GM23338 (cell line): ENCODE data around the gene KLC4. TPM values are rescaled to one million over a fixed set of nuclear protein-coding genes. Genes with fewer than 3 reads are reported as not detected.
A peak's percentile ranks its signal among the peaks of the same experiment; 100 is the strongest.

Source experiments
- ATAC-seq: fragments of 200-7000 bp; cut with Tn5 transposase; 3 replicates; pipeline ENCODE4 v1.9.1; 2020
- DNase-seq: peaks from one replicate; pipeline ENCODE4 v3.0.0-alpha.2; 2015; ENCODE audit warnings: low spot score
- H2AFZ ChIP-seq: fragments of 200-600 bp; sonication (generic); 2 replicates; pipeline ENCODE4 v1.8.0; 2016; ENCODE audit warnings: antibody characterized with exemption, mild to moderate bottlenecking, moderate library complexity
- H3F3A ChIP-seq: fragments of 200-600 bp; sonication (generic); replicated peaks from 2 replicates; pipeline ENCODE4 v1.8.0; 2017; ENCODE audit warnings: antibody characterized with exemption, mixed run types, low read depth
- H3K27ac ChIP-seq: fragments of 200-600 bp; sonication (generic); 2 replicates; pipeline ENCODE4 v1.6.1; 2016; ENCODE audit warnings: low read depth
- H3K27me3 ChIP-seq: fragments of 200-600 bp; sonication (generic); 2 replicates; pipeline ENCODE4 v1.8.0; 2016; ENCODE audit warnings: mild to moderate bottlenecking, mixed run types, moderate library complexity; ENCODE audit not compliant: insufficient read depth
- H3K36me3 ChIP-seq: fragments of 200-600 bp; sonication (generic); 2 replicates; pipeline ENCODE4 v1.8.0; 2016; ENCODE audit warnings: mild to moderate bottlenecking; ENCODE audit not compliant: insufficient read depth
- H3K4me1 ChIP-seq: fragments of 200-600 bp; sonication (generic); 2 replicates; pipeline ENCODE4 v1.8.0; 2016; ENCODE audit warnings: mild to moderate bottlenecking, moderate library complexity; ENCODE audit not compliant: insufficient read depth
- H3K4me2 ChIP-seq: fragments of 200-600 bp; sonication (generic); 2 replicates; pipeline ENCODE4 v1.7.1; 2017; ENCODE audit warnings: mixed run types
- H3K4me3 ChIP-seq: fragments of 200-600 bp; sonication (generic); 2 replicates; pipeline ENCODE4 v1.6.1; 2016; ENCODE audit warnings: mixed run types
- H3K79me2 ChIP-seq: fragments of 200-600 bp; sonication (generic); replicated peaks from 2 replicates; pipeline ENCODE4 v1.8.0; 2017; ENCODE audit warnings: mild to moderate bottlenecking; ENCODE audit not compliant: insufficient read depth
- H3K9me2 ChIP-seq: fragments of 200-600 bp; sonication (generic); 2 replicates; pipeline ENCODE4 v1.8.0; 2017; ENCODE audit not compliant: insufficient read depth
- H4K20me1 ChIP-seq: fragments of 200-600 bp; sonication (generic); replicated peaks from 2 replicates; pipeline ENCODE4 v1.8.0; 2017; ENCODE audit warnings: mild to moderate bottlenecking; ENCODE audit not compliant: insufficient read depth
- H3K27ac Mint-ChIP-seq: 2 replicates; pipeline ENCODE4 v1.8.0; 2020; ENCODE audit warnings: inconsistent platforms, mild to moderate bottlenecking, moderate library complexity, mixed read lengths
- H3K27me3 Mint-ChIP-seq: 3 replicates; pipeline ENCODE4 v1.8.0; 2022; ENCODE audit warnings: low read depth, mild to moderate bottlenecking, moderate library complexity, mixed read lengths, inconsistent platforms; ENCODE audit not compliant: insufficient read depth, poor library complexity
- H3K36me3 Mint-ChIP-seq: 3 replicates; pipeline ENCODE4 v1.8.0; 2021; ENCODE audit warnings: low read depth, mild to moderate bottlenecking, inconsistent platforms, moderate library complexity, mixed read lengths
- H3K4me1 Mint-ChIP-seq: 3 replicates; pipeline ENCODE4 v1.8.0; 2020; ENCODE audit warnings: mild to moderate bottlenecking, inconsistent platforms, mixed read lengths
- H3K4me3 Mint-ChIP-seq: 3 replicates; pipeline ENCODE4 v1.8.0; 2021; ENCODE audit warnings: moderate library complexity, mild to moderate bottlenecking, inconsistent platforms, mixed read lengths
- H3K9me3 Mint-ChIP-seq: 3 replicates; pipeline ENCODE4 v1.8.0; 2020; ENCODE audit warnings: moderate library complexity, mild to moderate bottlenecking, inconsistent platforms, mixed read lengths
- EZH2phosphoT487 ChIP-seq: fragments of 200-600 bp; sonication (generic); IDR thresholded peaks from one replicate; pipeline ENCODE4 v1.8.1; 2018; ENCODE audit warnings: antibody characterized with exemption; ENCODE audit not compliant: unreplicated experiment
- POLR2AphosphoS5 ChIP-seq: IDR thresholded peaks from 2 replicates; pipeline ENCODE4 v1.6.1; 2016; ENCODE audit warnings: antibody characterized with exemption, low read depth
- STAT1 ChIP-seq: IDR thresholded peaks from one replicate; pipeline ENCODE4 v1.6.1; 2016; ENCODE audit warnings: antibody characterized with exemption; ENCODE audit not compliant: unreplicated experiment
- polyA plus RNA-seq: library from polyadenylated mRNA; unstranded; fragments of >200 nt; fragmentation: Nextera tagmentation; extraction: Ambion mirVana; gene quantifications from 2 replicates; pipeline ENCODE4 v1.2.1, GENCODE V29; 2016
- total RNA-seq: library from RNA; depleted of rRNA; stranded (reverse); fragments of >200 nt; shearing (Covaris generic); gene quantifications from 2 replicates; pipeline ENCODE4 v1.2.3, GENCODE V29; 2014
- TF ChIP-seq, protein P1 (sequence below): IDR thresholded peaks from one replicate; pipeline ENCODE4 v1.6.1; 2018; ENCODE audit warnings: antibody characterized with exemption; ENCODE audit not compliant: unreplicated experiment

KLC4 gene
- total and polyA plus RNA-seq, 2 experiments from 2014 or later = 14.9 to 17.4 TPM

DNA sequence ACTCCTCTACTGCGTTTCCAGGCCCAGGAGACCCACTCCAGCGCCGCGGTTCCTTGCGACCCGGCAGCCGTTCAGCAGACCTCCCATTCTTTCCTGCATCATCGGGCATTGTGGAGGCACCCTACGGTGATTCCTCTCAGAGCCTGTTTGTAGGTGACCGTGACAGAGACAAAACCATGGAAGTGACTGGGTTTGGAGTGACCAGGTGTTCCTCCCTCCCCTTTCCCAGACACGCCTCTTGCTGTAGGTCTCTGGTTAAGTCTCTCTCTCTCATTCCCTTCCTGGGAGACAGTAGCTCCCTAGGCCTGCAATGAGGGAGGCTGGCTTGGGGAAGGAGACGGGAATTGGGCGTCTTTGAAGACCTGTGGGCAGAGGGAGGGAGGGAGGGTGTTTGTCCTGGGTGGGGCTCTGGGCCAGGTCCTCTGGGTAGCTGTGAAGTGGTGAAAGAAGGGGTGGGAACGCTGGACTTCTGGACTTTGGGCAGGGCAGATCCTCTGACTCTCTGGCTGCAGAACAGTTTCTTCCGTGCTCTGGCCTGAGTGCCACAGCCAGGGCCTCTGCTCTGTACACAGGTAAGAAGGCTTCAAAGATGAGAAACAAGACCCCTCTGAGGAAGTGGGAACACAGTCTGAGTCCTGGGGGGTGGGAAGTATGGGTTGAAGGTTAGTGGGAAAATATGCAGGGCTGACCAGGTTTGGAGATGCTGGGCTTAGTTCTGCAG is 763 bp downstream of the KLC4 start (continued):
- TF ChIP-seq, protein P1, sequence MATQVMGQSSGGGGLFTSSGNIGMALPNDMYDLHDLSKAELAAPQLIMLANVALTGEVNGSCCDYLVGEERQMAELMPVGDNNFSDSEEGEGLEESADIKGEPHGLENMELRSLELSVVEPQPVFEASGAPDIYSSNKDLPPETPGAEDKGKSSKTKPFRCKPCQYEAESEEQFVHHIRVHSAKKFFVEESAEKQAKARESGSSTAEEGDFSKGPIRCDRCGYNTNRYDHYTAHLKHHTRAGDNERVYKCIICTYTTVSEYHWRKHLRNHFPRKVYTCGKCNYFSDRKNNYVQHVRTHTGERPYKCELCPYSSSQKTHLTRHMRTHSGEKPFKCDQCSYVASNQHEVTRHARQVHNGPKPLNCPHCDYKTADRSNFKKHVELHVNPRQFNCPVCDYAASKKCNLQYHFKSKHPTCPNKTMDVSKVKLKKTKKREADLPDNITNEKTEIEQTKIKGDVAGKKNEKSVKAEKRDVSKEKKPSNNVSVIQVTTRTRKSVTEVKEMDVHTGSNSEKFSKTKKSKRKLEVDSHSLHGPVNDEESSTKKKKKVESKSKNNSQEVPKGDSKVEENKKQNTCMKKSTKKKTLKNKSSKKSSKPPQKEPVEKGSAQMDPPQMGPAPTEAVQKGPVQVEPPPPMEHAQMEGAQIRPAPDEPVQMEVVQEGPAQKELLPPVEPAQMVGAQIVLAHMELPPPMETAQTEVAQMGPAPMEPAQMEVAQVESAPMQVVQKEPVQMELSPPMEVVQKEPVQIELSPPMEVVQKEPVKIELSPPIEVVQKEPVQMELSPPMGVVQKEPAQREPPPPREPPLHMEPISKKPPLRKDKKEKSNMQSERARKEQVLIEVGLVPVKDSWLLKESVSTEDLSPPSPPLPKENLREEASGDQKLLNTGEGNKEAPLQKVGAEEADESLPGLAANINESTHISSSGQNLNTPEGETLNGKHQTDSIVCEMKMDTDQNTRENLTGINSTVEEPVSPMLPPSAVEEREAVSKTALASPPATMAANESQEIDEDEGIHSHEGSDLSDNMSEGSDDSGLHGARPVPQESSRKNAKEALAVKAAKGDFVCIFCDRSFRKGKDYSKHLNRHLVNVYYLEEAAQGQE = no peak
- TF ChIP-seq POLR2AphosphoS5 = no peak

DNA sequence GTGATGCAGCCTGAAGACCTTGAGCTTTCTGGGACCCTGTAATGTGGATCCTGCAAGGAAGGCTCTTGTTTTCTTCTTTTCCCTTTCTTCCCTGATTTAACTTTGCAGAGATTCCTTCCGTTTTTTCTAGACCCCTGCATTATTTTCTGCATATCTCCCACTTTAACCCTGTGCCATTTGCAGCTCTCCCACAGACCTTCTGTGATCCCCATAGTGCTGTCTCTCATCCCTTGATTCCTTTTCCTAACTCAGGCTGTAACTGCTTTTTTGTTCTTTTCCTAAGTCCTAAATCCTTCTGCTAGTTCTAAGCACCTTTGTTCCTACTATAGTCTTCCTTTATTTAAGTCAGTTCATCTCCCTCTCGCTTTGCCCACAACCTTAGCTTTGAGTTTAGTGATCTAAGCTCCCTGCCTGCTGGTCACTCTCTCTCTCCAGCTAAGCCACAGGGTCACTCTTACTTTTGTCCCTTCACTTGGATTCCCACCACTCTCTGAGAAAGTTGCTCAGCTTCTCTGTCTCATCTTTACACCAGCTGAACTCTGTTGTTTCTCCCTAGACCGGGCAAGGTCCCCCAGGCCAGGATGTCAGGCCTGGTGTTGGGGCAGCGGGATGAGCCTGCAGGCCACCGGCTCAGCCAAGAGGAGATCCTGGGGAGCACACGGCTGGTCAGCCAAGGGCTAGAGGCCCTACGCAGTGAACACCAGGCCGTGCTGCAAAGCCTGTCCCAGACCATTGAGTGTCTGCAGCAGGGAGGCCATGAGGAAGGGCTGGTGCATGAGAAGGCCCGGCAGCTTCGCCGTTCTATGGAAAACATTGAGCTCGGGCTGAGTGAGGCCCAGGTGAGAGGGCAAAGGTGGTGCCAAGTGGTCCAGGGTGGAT is 1.6 kb downstream of the KLC4 start:
- Histone ChIP-seq H3K4me3 (peak overlapping the region; percentile 100; the same call in 1 of the 2 replicates), H3K9me2 (no peaks in the 10 kb centered on the region), H2AFZ (no peak overlapping the region), H3K79me2 (peaks cover 28% of the 10 kb centered on the region), H3F3A (peaks cover 8% of the 10 kb centered on the region), H3K27ac (no peak overlapping the region), H3K4me1 (peaks cover 9% of the 10 kb centered on the region), H3K4me2 (peak overlapping the region; percentile 90), H3K27me3 (no peaks in the 10 kb centered on the region), H3K36me3 (peaks cover 5% of the 10 kb centered on the region; the same call in 1 of the 2 replicates), H4K20me1 (no peaks in the 10 kb centered on the region)
- DNase-seq (no peak), ATAC-seq (no peak)
- peaks cover 20% of the 10 kb centered on the region for H3K4me1 Mint-ChIP-seq
- no peak for TF ChIP-seq STAT1
- no peaks in the 10 kb centered on the region; the same call in 2 of the 3 replicates for H3K9me3 Mint-ChIP-seq
- H3K36me3 Mint-ChIP-seq = peaks cover 15% of the 10 kb centered on the region
- peaks cover 14% of the 10 kb centered on the region for H3K27me3 Mint-ChIP-seq
- H3K4me3 Mint-ChIP-seq = peak overlapping the region; percentile 97
- peak overlapping the region; percentile 1; the same call in 1 of the 2 replicates for H3K27ac Mint-ChIP-seq

DNA sequence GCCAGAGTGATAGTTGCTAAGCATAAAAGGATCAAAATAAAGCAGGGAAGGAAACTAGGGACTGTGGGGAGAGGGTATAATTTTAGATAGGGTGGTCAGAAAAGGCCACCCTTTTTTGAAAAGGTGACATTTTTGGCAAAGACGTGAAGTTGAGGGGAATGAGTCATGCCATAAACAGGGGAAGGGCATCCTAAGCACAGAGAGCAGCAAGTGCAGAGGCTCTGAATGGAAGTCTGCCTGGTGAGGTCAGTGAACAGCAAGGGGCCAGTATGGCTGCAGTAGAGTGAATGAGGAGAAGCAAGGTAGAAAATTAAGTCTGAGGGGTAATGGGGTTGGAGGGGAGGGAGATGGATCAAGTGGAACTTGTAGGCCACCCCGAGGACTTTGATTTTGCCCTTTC is 2.4 kb downstream of the KLC4 start:
- Histone ChIP-seq H2AFZ (no peak overlapping the region), H3K4me2 (no peak overlapping the region), H3K79me2 (peaks cover 26% of the 10 kb centered on the region), H3F3A (peaks cover 8% of the 10 kb centered on the region), H4K20me1 (no peaks in the 10 kb centered on the region), H3K27me3 (no peaks in the 10 kb centered on the region), H3K9me2 (no peaks in the 10 kb centered on the region), H3K27ac (no peak overlapping the region), H3K36me3 (peaks cover 5% of the 10 kb centered on the region; the same call in 1 of the 2 replicates), H3K4me3 (no peak overlapping the region), H3K4me1 (peaks cover 9% of the 10 kb centered on the region)
- DNase-seq (no peak), ATAC-seq (no peak)
- H3K27me3 Mint-ChIP-seq = peaks cover 14% of the 10 kb centered on the region
- no peaks in the 10 kb centered on the region; the same call in 2 of the 3 replicates for H3K9me3 Mint-ChIP-seq
- H3K36me3 Mint-ChIP-seq = peaks cover 10% of the 10 kb centered on the region
- peaks cover 20% of the 10 kb centered on the region for H3K4me1 Mint-ChIP-seq
- no peak overlapping the region for H3K27ac Mint-ChIP-seq
- peak overlapping the region; percentile 28; the same call in 1 of the 3 replicates for H3K4me3 Mint-ChIP-seq
- TF ChIP-seq EZH2phosphoT487 = no peak
- TF ChIP-seq, protein P1 = no peak
